IPS-11a (cell line): ENCODE data around the gene GRIN2D.

Experiments used
- H3K4me3 ChIP-seq: one replicate; pipeline ENCODE4 v1.5.1; 2013; ENCODE audit warnings: low read depth, low read length, control low read depth

Gene GRIN2D

DNA sequence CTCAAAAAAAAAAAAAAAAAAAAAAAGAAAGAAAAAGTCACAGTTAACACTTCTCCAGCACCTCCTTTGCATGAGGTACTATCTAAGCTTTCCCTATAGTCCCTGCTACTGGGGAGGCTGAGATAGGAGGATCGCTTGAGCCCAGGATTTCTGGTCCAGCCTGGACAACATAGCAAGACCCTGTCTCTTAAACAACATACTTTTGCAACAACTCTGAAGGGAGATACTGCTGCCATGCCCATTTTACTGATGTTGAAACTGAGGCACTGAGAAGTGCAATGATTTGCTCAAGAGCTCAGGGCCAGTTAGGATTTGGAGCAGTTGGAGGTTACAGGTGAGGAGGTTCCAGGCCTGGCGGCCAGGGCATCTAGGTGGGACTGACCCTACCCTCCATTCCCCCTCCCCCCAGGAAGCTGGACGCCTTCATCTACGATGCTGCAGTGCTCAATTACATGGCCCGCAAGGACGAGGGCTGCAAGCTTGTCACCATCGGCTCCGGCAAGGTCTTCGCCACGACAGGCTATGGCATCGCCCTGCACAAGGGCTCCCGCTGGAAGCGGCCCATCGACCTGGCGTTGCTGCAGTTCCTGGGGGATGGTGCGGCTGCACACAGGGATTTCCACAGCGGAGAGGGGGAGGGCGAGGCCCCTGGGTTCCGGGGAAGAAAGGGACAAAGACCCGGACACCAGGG, 48.0 kb downstream of the GRIN2D start:
- H3K4me3 ChIP-seq, result no peak overlapping the region

DNA sequence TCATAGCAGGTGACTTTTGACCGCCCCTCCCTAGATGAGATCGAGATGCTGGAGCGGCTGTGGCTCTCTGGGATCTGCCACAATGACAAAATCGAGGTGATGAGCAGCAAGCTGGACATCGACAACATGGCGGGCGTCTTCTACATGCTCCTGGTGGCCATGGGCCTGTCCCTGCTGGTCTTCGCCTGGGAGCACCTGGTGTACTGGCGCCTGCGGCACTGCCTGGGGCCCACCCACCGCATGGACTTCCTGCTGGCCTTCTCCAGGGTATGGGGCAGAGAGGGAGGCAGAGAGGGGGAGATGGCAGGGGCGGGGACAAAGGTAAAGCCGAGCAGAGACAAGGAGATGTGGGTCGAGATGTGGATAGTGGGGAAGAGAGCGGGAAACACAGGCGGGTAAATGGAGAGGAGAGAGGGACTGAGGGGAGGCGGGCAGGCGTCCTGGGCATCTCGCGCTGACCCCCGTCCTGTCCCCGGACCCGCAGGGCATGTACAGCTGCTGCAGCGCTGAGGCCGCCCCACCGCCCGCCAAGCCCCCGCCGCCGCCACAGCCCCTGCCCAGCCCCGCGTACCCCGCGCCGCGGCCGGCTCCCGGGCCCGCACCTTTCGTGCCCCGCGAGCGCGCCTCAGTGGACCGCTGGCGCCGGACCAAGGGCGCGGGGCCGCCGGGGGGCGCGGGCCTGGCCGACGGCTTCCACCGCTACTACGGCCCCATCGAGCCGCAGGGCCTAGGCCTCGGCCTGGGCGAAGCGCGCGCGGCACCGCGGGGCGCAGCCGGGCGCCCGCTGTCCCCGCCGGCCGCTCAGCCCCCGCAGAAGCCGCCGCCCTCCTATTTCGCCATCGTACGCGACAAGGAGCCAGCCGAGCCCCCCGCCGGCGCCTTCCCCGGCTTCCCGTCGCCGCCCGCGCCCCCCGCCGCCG, 48.9 kb downstream of the GRIN2D start:
- no peak overlapping the region for H3K4me3 ChIP-seq

DNA sequence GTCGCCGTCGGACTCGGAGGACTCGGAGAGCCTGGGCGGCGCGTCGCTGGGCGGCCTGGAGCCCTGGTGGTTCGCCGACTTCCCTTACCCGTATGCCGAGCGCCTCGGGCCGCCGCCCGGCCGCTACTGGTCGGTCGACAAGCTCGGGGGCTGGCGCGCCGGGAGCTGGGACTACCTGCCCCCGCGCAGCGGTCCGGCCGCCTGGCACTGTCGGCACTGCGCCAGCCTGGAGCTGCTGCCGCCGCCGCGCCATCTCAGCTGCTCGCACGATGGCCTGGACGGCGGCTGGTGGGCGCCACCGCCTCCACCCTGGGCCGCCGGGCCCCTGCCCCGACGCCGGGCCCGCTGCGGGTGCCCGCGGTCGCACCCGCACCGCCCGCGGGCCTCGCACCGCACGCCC, 49.8 kb downstream of the GRIN2D start:
- H3K4me3 ChIP-seq, result no peak overlapping the region
